Measurements from ENCODE around the gene GRB2. TPM values are rescaled to one million over a fixed set of nuclear protein-coding genes. Genes with fewer than 3 reads are reported as not detected.

The GRB2 gene
- total and polyA plus RNA-seq, 2 of the 8 experiments (the other 6 are each of a cell fraction or from before 2014, with no cell fraction given), result 44.2 to 101 TPM

- H2BK20ac ChIP-seq (ENCODE audit: low read length), result no peak overlapping the region
- no peaks in the 10 kb centered on the region for H3K23me2 ChIP-seq (ENCODE audit: low read depth, low read length)
- no peak for DNase-seq (ENCODE audit: low read depth in 1 of 2, low spot score in 2 of 2)
- no peaks in the 10 kb centered on the region for H3K79me2 ChIP-seq (ENCODE audit: control insufficient read depth in 1 of 2, insufficient read depth in 2 of 2, low read length in 2 of 2)
- H3K9ac ChIP-seq (replicated peaks in 1 of 4; ENCODE audit: extremely low read depth in 1 of 4, low read depth in 3 of 4, low read length in 3 of 4), result no peak overlapping the region
- H2BK12ac ChIP-seq (ENCODE audit: low read depth, low read length), result no peak overlapping the region
- H3K4ac ChIP-seq (replicated peaks; ENCODE audit: insufficient read length, low read depth, low read length), result no peak overlapping the region
- H4K8ac ChIP-seq (ENCODE audit: extremely low read depth, insufficient read depth, low read length), result no peak overlapping the region
- H3K56ac ChIP-seq (replicated peaks; ENCODE audit: insufficient read length, low read depth, low read length), result no peak overlapping the region
- no peak overlapping the region for H3K18ac ChIP-seq (ENCODE audit: extremely low read depth, low read length)
- no peak overlapping the region for H2BK15ac ChIP-seq (ENCODE audit: low read length)
- H3K23ac ChIP-seq (ENCODE audit: insufficient read length), result no peak overlapping the region
- H4K5ac ChIP-seq (ENCODE audit: insufficient read length, low read depth, low read length), result no peak overlapping the region
- no peaks in the 10 kb centered on the region for H3K4me1 ChIP-seq (replicated peaks in 1 of 4; ENCODE audit: control insufficient read depth in 3 of 4, insufficient read depth in 4 of 4, low read length in 3 of 4)
- no peak overlapping the region for H3K14ac ChIP-seq (ENCODE audit: insufficient read length)
- POLR2A ChIA-PET (ENCODE audit: partially characterized antibody), result interaction anchor here (1.3 kb wide), 1 partner anchor 39 kb away, joined by 3 read pairs; the partner anchor contains the start of genes GGA3 and MRPS7
- no peak for FAIRE-seq
- no peak overlapping the region for H2AFZ ChIP-seq (ENCODE audit: low read length)
- no peaks in the 10 kb centered on the region for H3K27me3 ChIP-seq (replicated peaks in 1 of 4; ENCODE audit: control insufficient read depth in 3 of 4, extremely low read depth in 1 of 4, insufficient read depth in 3 of 4, low read length in 3 of 4)
- H3K79me1 ChIP-seq (ENCODE audit: low read depth, low read length), result no peaks in the 10 kb centered on the region
- H2BK5ac ChIP-seq (ENCODE audit: low read depth, low read length), result no peak overlapping the region
- no peaks in the 10 kb centered on the region for H3K36me3 ChIP-seq (ENCODE audit: control insufficient read depth in 2 of 4, insufficient read depth in 4 of 4, low read length in 3 of 4)
- 90% methylated on average over 9 of the region's 9 CpGs; no CpG with 5 or more reads in 1 of the 2 experiments for WGBS, 2 experiments (ENCODE audit: extremely low coverage in 1 of 2, insufficient coverage in 1 of 2, insufficient read length in 1 of 2, insufficient replicate concordance in 2 of 2, low coverage in 1 of 2, low lambda C conversion rate in 2 of 2, missing lambda C conversion rate in 1 of 2)
- H4K91ac ChIP-seq (replicated peaks; ENCODE audit: insufficient read length, low read length), result no peak overlapping the region
- H2BK120ac ChIP-seq (replicated peaks; ENCODE audit: low read depth, low read length), result no peak overlapping the region
- no peaks in the 10 kb centered on the region for H3K9me3 ChIP-seq (ENCODE audit: insufficient read depth in 2 of 2, low read depth in 1 of 2, low read length in 1 of 2)
- CTCF ChIA-PET (ENCODE audit: partially characterized antibody), result interaction anchor here (0.6 to 1.1 kb wide), 3 partner anchors 12 to 54 kb away, joined by 3 read pairs; partner anchors contain the start of gene SLC25A19
- no peak overlapping the region for H3K4me3 ChIP-seq (ENCODE audit: extremely low read depth in 1 of 4, insufficient read depth in 2 of 4, low read depth in 3 of 4, low read length in 4 of 4)
- no peak overlapping the region for H3K4me2 ChIP-seq (ENCODE audit: insufficient read depth in 1 of 2, low read depth in 2 of 2, low read length in 2 of 2)
- no peak overlapping the region for H2AK5ac ChIP-seq (ENCODE audit: low read depth, low read length)
- H3K27ac ChIP-seq (ENCODE audit: low read depth, low read length), result no peak overlapping the region
- H4K20me1 ChIP-seq (replicated peaks in 1 of 2; ENCODE audit: control insufficient read depth in 1 of 2, insufficient read depth in 2 of 2, low read length in 2 of 2), result no peaks in the 10 kb centered on the region
- TF ChIP-seq EGR1 (IDR thresholded peaks at IDR 0.05; ENCODE audit: borderline replicate concordance, low read depth, low read length), result no peak
- no peak for TF ChIP-seq ASH2L (IDR thresholded peaks at IDR 0.05; ENCODE audit: low read length)
- TF ChIP-seq BACH1 (IDR thresholded peaks at IDR 0.05; ENCODE audit: low read length), result no peak
- TF ChIP-seq CTCF (IDR thresholded peaks at IDR 0.05; ENCODE audit: control extremely low read depth in 1 of 3, insufficient read depth in 1 of 3, low read depth in 1 of 3, low read length in 3 of 3), result no peak
- no peak for TF ChIP-seq ZNF274 (IDR thresholded peaks at IDR 0.05; ENCODE audit: borderline replicate concordance, extremely low read depth, low read length)
- TF ChIP-seq CBX8 (IDR thresholded peaks at IDR 0.05; ENCODE audit: borderline replicate concordance, low read depth, low read length), result no peak
- no peak for TF ChIP-seq TBP (IDR thresholded peaks at IDR 0.05; ENCODE audit: low read depth, low read length)
- no peak for TF ChIP-seq POLR2A (IDR thresholded peaks at IDR 0.05; ENCODE audit: control extremely low read depth in 1 of 2, low read depth in 2 of 2, low read length in 2 of 2)
- no peak for TF ChIP-seq HDAC6 (IDR thresholded peaks at IDR 0.05; ENCODE audit: low read depth, low read length)
- TF ChIP-seq SIRT6 (IDR thresholded peaks at IDR 0.05; ENCODE audit: low read length), result no peak
- no peak for TF ChIP-seq TCF12 (IDR thresholded peaks at IDR 0.05; ENCODE audit: low read depth, low read length)
These were observed 104.4 kb downstream of the GRB2 start for GRCh38 chr17:75301049-75301448.

Data from H1 (cell line).